ENCODE data around the gene CYP27A1.

- no peak for TF ChIP-seq CTCF (IDR thresholded peaks at IDR 0.05)
- no peak for TF ChIP-seq POLR2A (IDR thresholded peaks at IDR 0.05)
Measured at GRCh38 chr2:218855305-218856166, 73.6 kb downstream of the CYP27A1 start.
